B cell (primary cell): Measurements from ENCODE around the gene HCN1.

Experiments used
- CTCF ChIP-seq: fragments of 200-600 bp; IDR thresholded peaks from one replicate; pipeline ENCODE4 v1.8.0; 2022; ENCODE audit warnings: antibody characterized with exemption, mild to moderate bottlenecking
- EZH2 ChIP-seq: IDR thresholded peaks from 2 replicates; pipeline ENCODE4 v1.6.1; 2012; ENCODE audit warnings: borderline replicate concordance, low read depth, mild to moderate bottlenecking, moderate library complexity, low read length; ENCODE audit not compliant: insufficient read depth, poor library complexity, severe bottlenecking

GRCh38 chr5:45596320-45596719 lies 99.9 kb downstream of the HCN1 start:
- TF ChIP-seq CTCF (no peak), EZH2 (no peak)
